Osteoblast (primary cell): Measurements from ENCODE around the gene SLC9A1. TPM values are rescaled to one million over a fixed set of nuclear protein-coding genes. Genes with fewer than 3 reads are reported as not detected.
A peak's percentile ranks its signal among the peaks of the same experiment; 100 is the strongest.

Experiments
- DNase-seq: peaks from one replicate; pipeline ENCODE4 v3.0.0; 2011; ENCODE audit warnings: low spot score, mixed read lengths; ENCODE audit not compliant: insufficient read length; ENCODE audit errors: missing footprints
- H2AFZ ChIP-seq: 2 replicates; pipeline ENCODE4 v1.6.0; 2011; ENCODE audit warnings: mild to moderate bottlenecking, low read length
- H3K27ac ChIP-seq: 2 replicates; pipeline ENCODE4 v1.5.1; 2011; ENCODE audit warnings: mild to moderate bottlenecking, low read depth, low read length, moderate library complexity
- H3K27me3 ChIP-seq: 2 replicates; pipeline ENCODE4 v1.6.0; 2012; ENCODE audit warnings: mild to moderate bottlenecking, control low read depth, inconsistent platforms, low read length, moderate library complexity; ENCODE audit not compliant: insufficient read depth
- H3K36me3 ChIP-seq: 2 replicates; pipeline ENCODE4 v1.5.1; 2011; ENCODE audit warnings: mild to moderate bottlenecking, low read length, control low read depth, moderate library complexity; ENCODE audit not compliant: insufficient read depth
- H3K4me1 ChIP-seq: 2 replicates; pipeline ENCODE4 v1.5.1; 2011; ENCODE audit warnings: mild to moderate bottlenecking, low read length, control low read depth, moderate library complexity; ENCODE audit not compliant: insufficient read depth
- H3K4me2 ChIP-seq: 2 replicates; pipeline ENCODE4 v1.6.0; 2011; ENCODE audit warnings: mild to moderate bottlenecking, low read length; ENCODE audit not compliant: insufficient read depth
- H3K4me3 ChIP-seq: fragments of 200-600 bp; sonication (generic); 3 replicates; pipeline ENCODE4 v1.5.1; 2012; ENCODE audit warnings: mild to moderate bottlenecking, low read length, inconsistent platforms; ENCODE audit not compliant: insufficient read depth
- H3K79me2 ChIP-seq: 2 replicates; pipeline ENCODE4 v1.6.0; 2012; ENCODE audit warnings: mild to moderate bottlenecking, low read length, control low read depth, inconsistent platforms; ENCODE audit not compliant: insufficient read depth
- H3K9me3 ChIP-seq: 2 replicates; pipeline ENCODE4 v1.5.1; 2011; ENCODE audit warnings: low read depth, low read length, control low read depth
- H4K20me1 ChIP-seq: 2 replicates; pipeline ENCODE4 v1.6.0; 2012; ENCODE audit warnings: mild to moderate bottlenecking, low read length, control low read depth; ENCODE audit not compliant: insufficient read depth
- total RNA-seq: library from RNA; depleted of rRNA; stranded (reverse); fragments of >200 nt; gene quantifications from 2 replicates; pipeline ENCODE4 v1.2.3, GENCODE V29; 2012
- TF ChIP-seq, protein P1 (sequence below): IDR thresholded peaks from 2 replicates; pipeline ENCODE4 v1.5.1; 2011; ENCODE audit warnings: mild to moderate bottlenecking, low read depth, low read length, moderate library complexity; ENCODE audit errors: extremely low read depth

Gene SLC9A1
- total RNA-seq, 1 donor, result 7.6 TPM

DNA sequence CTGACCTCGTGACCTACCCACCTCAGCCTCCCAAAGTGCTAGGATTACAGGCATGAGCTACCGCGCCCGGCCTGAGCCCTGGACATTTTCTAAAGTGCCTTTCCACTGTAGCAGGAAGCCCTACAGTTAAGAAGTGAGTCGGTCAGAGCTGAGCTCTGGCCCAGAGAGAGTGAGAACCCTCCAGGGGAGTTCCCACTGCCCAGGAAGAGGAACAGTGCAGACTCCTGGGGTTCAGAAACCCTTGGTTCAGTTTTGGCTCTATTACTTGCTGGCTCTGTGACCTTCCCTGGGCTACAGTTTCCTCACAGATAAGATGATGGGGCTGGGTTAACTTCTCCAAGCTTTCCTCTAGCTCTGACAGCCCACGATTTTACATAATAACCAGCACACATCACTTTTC is 20.9 kb downstream of the SLC9A1 start:
- H3K4me3 ChIP-seq, result no peak overlapping the region
- H2AFZ ChIP-seq, result no peak overlapping the region
- H3K27me3 ChIP-seq, result no peaks in the 10 kb centered on the region
- peaks cover 3% of the 10 kb centered on the region for H3K36me3 ChIP-seq
- TF ChIP-seq, protein P1, sequence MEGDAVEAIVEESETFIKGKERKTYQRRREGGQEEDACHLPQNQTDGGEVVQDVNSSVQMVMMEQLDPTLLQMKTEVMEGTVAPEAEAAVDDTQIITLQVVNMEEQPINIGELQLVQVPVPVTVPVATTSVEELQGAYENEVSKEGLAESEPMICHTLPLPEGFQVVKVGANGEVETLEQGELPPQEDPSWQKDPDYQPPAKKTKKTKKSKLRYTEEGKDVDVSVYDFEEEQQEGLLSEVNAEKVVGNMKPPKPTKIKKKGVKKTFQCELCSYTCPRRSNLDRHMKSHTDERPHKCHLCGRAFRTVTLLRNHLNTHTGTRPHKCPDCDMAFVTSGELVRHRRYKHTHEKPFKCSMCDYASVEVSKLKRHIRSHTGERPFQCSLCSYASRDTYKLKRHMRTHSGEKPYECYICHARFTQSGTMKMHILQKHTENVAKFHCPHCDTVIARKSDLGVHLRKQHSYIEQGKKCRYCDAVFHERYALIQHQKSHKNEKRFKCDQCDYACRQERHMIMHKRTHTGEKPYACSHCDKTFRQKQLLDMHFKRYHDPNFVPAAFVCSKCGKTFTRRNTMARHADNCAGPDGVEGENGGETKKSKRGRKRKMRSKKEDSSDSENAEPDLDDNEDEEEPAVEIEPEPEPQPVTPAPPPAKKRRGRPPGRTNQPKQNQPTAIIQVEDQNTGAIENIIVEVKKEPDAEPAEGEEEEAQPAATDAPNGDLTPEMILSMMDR, result no peak
- H4K20me1 ChIP-seq, result peaks cover 38% of the 10 kb centered on the region
- H3K79me2 ChIP-seq, result peaks cover 62% of the 10 kb centered on the region
- no peak overlapping the region for H3K27ac ChIP-seq
- H3K9me3 ChIP-seq, result no peaks in the 10 kb centered on the region
- H3K4me1 ChIP-seq, result no peaks in the 10 kb centered on the region
- no peak overlapping the region for H3K4me2 ChIP-seq
- peak; percentile 83 for DNase-seq

DNA sequence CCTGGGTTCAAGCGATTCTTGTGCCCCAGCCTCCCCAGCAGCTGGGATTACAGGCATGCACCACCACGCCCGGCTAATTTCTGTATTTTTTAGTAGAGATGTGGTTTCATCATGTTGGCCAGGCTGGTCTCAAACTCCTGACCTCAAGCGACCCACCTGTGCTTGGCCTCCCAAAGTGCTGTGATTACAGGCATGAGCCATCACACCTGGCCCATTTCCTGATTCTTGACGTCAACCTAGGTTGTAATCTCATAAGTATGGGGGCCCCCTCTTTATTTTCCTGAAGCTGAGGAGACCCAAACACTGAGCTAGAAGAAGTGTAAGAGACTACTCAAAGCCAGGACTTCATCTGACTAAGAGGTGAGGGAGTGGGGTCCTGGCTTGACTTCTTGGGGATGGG is 21.8 kb downstream of the SLC9A1 start:
- Histone ChIP-seq H3K4me3 (no peak overlapping the region), H3K27me3 (no peaks in the 10 kb centered on the region), H3K36me3 (peaks cover 3% of the 10 kb centered on the region), H3K9me3 (no peaks in the 10 kb centered on the region), H4K20me1 (peaks cover 29% of the 10 kb centered on the region), H3K79me2 (peaks cover 53% of the 10 kb centered on the region), H3K27ac (no peak overlapping the region), H3K4me2 (no peak overlapping the region), H2AFZ (no peak overlapping the region), H3K4me1 (no peaks in the 10 kb centered on the region)
- TF ChIP-seq, protein P1, result no peak
- DNase-seq, result no peak

DNA sequence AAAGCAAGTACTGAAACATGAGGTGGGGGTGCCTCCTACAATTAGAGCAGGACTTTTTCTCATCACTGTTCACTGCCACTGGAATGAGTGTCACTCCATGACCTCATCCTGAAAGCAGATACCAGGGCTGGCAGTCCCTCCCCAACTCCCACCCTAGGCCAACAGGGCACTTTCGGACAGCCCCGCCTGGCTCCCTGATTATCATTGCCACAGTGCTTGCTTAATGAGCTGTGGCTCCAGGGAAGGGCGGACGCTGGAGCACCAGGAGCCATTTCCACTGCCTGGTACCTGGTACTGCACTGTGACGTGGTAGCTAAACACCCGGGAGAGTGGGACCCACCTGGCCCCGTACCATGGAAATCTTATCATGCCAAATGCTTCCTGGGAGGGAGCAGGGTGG is 22.3 kb downstream of the SLC9A1 start:
- TF ChIP-seq, protein P1, result no peak
- H3K79me2 ChIP-seq, result peaks cover 53% of the 10 kb centered on the region
- no peak for DNase-seq
- H3K9me3 ChIP-seq, result no peaks in the 10 kb centered on the region
- no peaks in the 10 kb centered on the region for H3K27me3 ChIP-seq
- no peak overlapping the region for H2AFZ ChIP-seq
- peaks cover 3% of the 10 kb centered on the region for H3K36me3 ChIP-seq
- no peak overlapping the region for H3K4me2 ChIP-seq
- no peak overlapping the region for H3K27ac ChIP-seq
- H3K4me1 ChIP-seq, result no peaks in the 10 kb centered on the region
- H3K4me3 ChIP-seq, result no peak overlapping the region
- peaks cover 25% of the 10 kb centered on the region for H4K20me1 ChIP-seq

DNA sequence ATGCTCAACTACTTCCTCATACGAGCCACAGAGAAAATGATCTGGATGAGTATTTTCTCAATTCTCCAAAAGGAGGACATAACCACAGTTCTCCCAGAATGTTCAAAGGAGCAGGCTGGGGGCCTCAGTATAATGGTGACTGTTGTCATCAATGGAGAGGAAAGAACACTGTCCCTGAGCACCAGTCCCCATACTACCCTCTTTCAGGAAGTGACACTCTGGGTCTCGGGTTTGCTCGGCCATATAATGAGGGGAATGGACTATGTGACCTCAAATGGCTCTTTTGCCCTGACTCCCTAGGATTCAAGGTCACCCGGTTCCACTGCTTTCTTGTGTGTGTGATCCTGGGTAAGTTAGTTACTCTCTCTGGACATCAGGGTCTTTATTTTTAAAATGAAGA is 22.8 kb downstream of the SLC9A1 start:
- no peak overlapping the region for H3K27ac ChIP-seq
- no peaks in the 10 kb centered on the region for H3K4me1 ChIP-seq
- no peak overlapping the region for H3K4me2 ChIP-seq
- H3K36me3 ChIP-seq, result peaks cover 3% of the 10 kb centered on the region
- DNase-seq, result no peak
- no peak overlapping the region for H3K4me3 ChIP-seq
- no peak overlapping the region for H2AFZ ChIP-seq
- TF ChIP-seq, protein P1, result no peak
- no peaks in the 10 kb centered on the region for H3K27me3 ChIP-seq
- H4K20me1 ChIP-seq, result peaks cover 22% of the 10 kb centered on the region
- peaks cover 53% of the 10 kb centered on the region for H3K79me2 ChIP-seq
- H3K9me3 ChIP-seq, result no peaks in the 10 kb centered on the region
